Measurements from ENCODE around the gene UBA6. TPM values are rescaled to one million over a fixed set of nuclear protein-coding genes. Genes with fewer than 3 reads are reported as not detected.
"Not testable (repeated sequence)": the region's sequence is repeated elsewhere in the genome, so short reads cannot be mapped to it uniquely, and the experiment has no call there.

The UBA6 gene
- 10 to 100 TPM; 76.6 to 91.0 TPM for total RNA-seq
- polyA plus RNA-seq (ENCODE audit: insufficient read length in 2 of 2), result 10 to 100 TPM; 46.6 to 52.3 TPM
- long read RNA-seq, donor 1, partial matches to known transcripts, result 0 of 1 reads
- long read RNA-seq, donor 1, other reads (novel, unspliced or antisense), result 0 of 1 reads
- long read RNA-seq, donor 2, result 0 reads
- long read RNA-seq, donor 3, full-length matches to known transcripts, result 2 of 2 reads
- long read RNA-seq, donor 3, partial matches to known transcripts, result 0 of 2 reads
- long read RNA-seq, donor 3, other reads (novel, unspliced or antisense), result 0 of 2 reads
- long read RNA-seq, donor 4, partial matches to known transcripts, result 0 of 2 reads
- long read RNA-seq, donor 4, other reads (novel, unspliced or antisense), result 0 of 2 reads

- Histone ChIP-seq H3K4me3 (ENCODE audit: low read depth, low read length) (peak within 1 kb of the TSS; percentile 91), H3K27me3 (ENCODE audit: control insufficient read depth, insufficient read depth, low read length) (no peaks in the 10 kb centered on the region), H3K4me1 (ENCODE audit: control insufficient read depth, insufficient read depth, low read length) (peaks cover 6% of the 10 kb centered on the region), H3K36me3 (ENCODE audit: control insufficient read depth, insufficient read depth, low read length) (no peaks in the 10 kb centered on the region), H3K9me3 (ENCODE audit: control insufficient read depth, insufficient read depth, low read length) (no peaks in the 10 kb centered on the region), H3K27ac (ENCODE audit: low read depth, low read length) (peak within 1 kb of the TSS; percentile 91)
- under 1% methylated on average over 39 of the region's 57 CpGs for WGBS (ENCODE audit: insufficient coverage)
- DNase-seq (ENCODE audit: low read depth in 4 of 6, low spot score in 6 of 6), result peak; percentile 80 to 99 (median 88)
Observed at GRCh38 chr4:67700738-67701516, at the start of gene UBA6. Gene UBA6, minus strand, starts transcription at chr4:67701155. Its CDS starts 36 bp downstream, at chr4:67701119.

GRCh38 chr4:67750691-67751090 is 49.7 kb upstream of the UBA6 start:
- H3K36me3 ChIP-seq (ENCODE audit: control insufficient read depth, insufficient read depth, low read length), result no peaks in the 10 kb centered on the region
- WGBS (ENCODE audit: insufficient coverage), result no CpG with 5 or more reads among the region's 4 CpGs
- no peaks in the 10 kb centered on the region for H3K9me3 ChIP-seq (ENCODE audit: control insufficient read depth, insufficient read depth, low read length)
- H3K4me1 ChIP-seq (ENCODE audit: control insufficient read depth, insufficient read depth, low read length), result no peaks in the 10 kb centered on the region
- H3K4me3 ChIP-seq (ENCODE audit: low read depth, low read length), result no peak overlapping the region
- no peak overlapping the region for H3K27ac ChIP-seq (ENCODE audit: low read depth, low read length)
- no peak for DNase-seq (ENCODE audit: low read depth in 4 of 6, low spot score in 6 of 6)
- H3K27me3 ChIP-seq (ENCODE audit: control insufficient read depth, insufficient read depth, low read length), result no peaks in the 10 kb centered on the region

- Histone ChIP-seq H3K27me3 (ENCODE audit: control insufficient read depth, insufficient read depth, low read length) (no peaks in the 10 kb centered on the region), H3K9me3 (ENCODE audit: control insufficient read depth, insufficient read depth, low read length) (no peaks in the 10 kb centered on the region), H3K36me3 (ENCODE audit: control insufficient read depth, insufficient read depth, low read length) (no peaks in the 10 kb centered on the region), H3K4me3 (ENCODE audit: low read depth, low read length) (no peak overlapping the region), H3K4me1 (ENCODE audit: control insufficient read depth, insufficient read depth, low read length) (no peaks in the 10 kb centered on the region), H3K27ac (ENCODE audit: low read depth, low read length) (no peak overlapping the region)
- DNase-seq (ENCODE audit: low read depth in 4 of 6, low spot score in 6 of 6), result no peak
- WGBS (ENCODE audit: insufficient coverage), result 77% methylated on average over 1 of the region's 3 CpGs
Observed at GRCh38 chr4:67749286-67749685, 48.3 kb upstream of the UBA6 start.

GRCh38 chr4:67746797-67747495 is 46.0 kb upstream of the UBA6 start:
- no peaks in the 10 kb centered on the region for H3K27me3 ChIP-seq (ENCODE audit: control insufficient read depth, insufficient read depth, low read length)
- H3K36me3 ChIP-seq (ENCODE audit: control insufficient read depth, insufficient read depth, low read length), result no peaks in the 10 kb centered on the region
- H3K4me3 ChIP-seq (ENCODE audit: low read depth, low read length), result no peak overlapping the region
- no peak overlapping the region for H3K27ac ChIP-seq (ENCODE audit: low read depth, low read length)
- no peaks in the 10 kb centered on the region for H3K9me3 ChIP-seq (ENCODE audit: control insufficient read depth, insufficient read depth, low read length)
- peak; percentile 7 to 82 (median 32) for DNase-seq (ENCODE audit: low read depth in 4 of 6, low spot score in 6 of 6)
- H3K4me1 ChIP-seq (ENCODE audit: control insufficient read depth, insufficient read depth, low read length), result no peaks in the 10 kb centered on the region
- WGBS (ENCODE audit: insufficient coverage), result 60% methylated on average over 2 of the region's 5 CpGs

GRCh38 chr4:67744561-67745283 is 43.8 kb upstream of the UBA6 start:
- Histone ChIP-seq H3K27me3 (ENCODE audit: control insufficient read depth, insufficient read depth, low read length) (no peaks in the 10 kb centered on the region), H3K4me3 (ENCODE audit: low read depth, low read length) (no peak overlapping the region), H3K9me3 (ENCODE audit: control insufficient read depth, insufficient read depth, low read length) (no peaks in the 10 kb centered on the region), H3K36me3 (ENCODE audit: control insufficient read depth, insufficient read depth, low read length) (no peaks in the 10 kb centered on the region), H3K4me1 (ENCODE audit: control insufficient read depth, insufficient read depth, low read length) (no peaks in the 10 kb centered on the region), H3K27ac (ENCODE audit: low read depth, low read length) (no peak overlapping the region)
- 60% methylated on average over 1 of the region's 4 CpGs for WGBS (ENCODE audit: insufficient coverage)
- DNase-seq (ENCODE audit: low read depth in 4 of 6, low spot score in 6 of 6), result no peak

GRCh38 chr4:67743194-67743593 is 42.2 kb upstream of the UBA6 start:
- H3K27me3 ChIP-seq (ENCODE audit: control insufficient read depth, insufficient read depth, low read length), result no peaks in the 10 kb centered on the region
- no peaks in the 10 kb centered on the region for H3K36me3 ChIP-seq (ENCODE audit: control insufficient read depth, insufficient read depth, low read length)
- H3K4me1 ChIP-seq (ENCODE audit: control insufficient read depth, insufficient read depth, low read length), result no peaks in the 10 kb centered on the region
- WGBS (ENCODE audit: insufficient coverage), result 100% methylated on average over 3 of the region's 3 CpGs
- H3K27ac ChIP-seq (ENCODE audit: low read depth, low read length), result no peak overlapping the region
- DNase-seq (ENCODE audit: low read depth in 4 of 6, low spot score in 6 of 6), result no peak
- no peak overlapping the region for H3K4me3 ChIP-seq (ENCODE audit: low read depth, low read length)
- no peaks in the 10 kb centered on the region for H3K9me3 ChIP-seq (ENCODE audit: control insufficient read depth, insufficient read depth, low read length)

- H3K4me1 ChIP-seq (ENCODE audit: control insufficient read depth, insufficient read depth, low read length), result no peaks in the 10 kb centered on the region
- no peaks in the 10 kb centered on the region for H3K27me3 ChIP-seq (ENCODE audit: control insufficient read depth, insufficient read depth, low read length)
- H3K27ac ChIP-seq (ENCODE audit: low read depth, low read length), result no peak overlapping the region
- no peaks in the 10 kb centered on the region for H3K9me3 ChIP-seq (ENCODE audit: control insufficient read depth, insufficient read depth, low read length)
- DNase-seq (ENCODE audit: low read depth in 4 of 6, low spot score in 6 of 6), result no peak
- H3K4me3 ChIP-seq (ENCODE audit: low read depth, low read length), result no peak overlapping the region
- H3K36me3 ChIP-seq (ENCODE audit: control insufficient read depth, insufficient read depth, low read length), result no peaks in the 10 kb centered on the region
- WGBS (ENCODE audit: insufficient coverage), result no CpG with 5 or more reads among the region's 1 CpG
Observed at GRCh38 chr4:67736262-67736661, 35.3 kb upstream of the UBA6 start.

- H3K36me3 ChIP-seq (ENCODE audit: control insufficient read depth, insufficient read depth, low read length), result no peaks in the 10 kb centered on the region
- H3K9me3 ChIP-seq (ENCODE audit: control insufficient read depth, insufficient read depth, low read length), result no peaks in the 10 kb centered on the region
- no peak overlapping the region for H3K27ac ChIP-seq (ENCODE audit: low read depth, low read length)
- H3K4me1 ChIP-seq (ENCODE audit: control insufficient read depth, insufficient read depth, low read length), result no peaks in the 10 kb centered on the region
- no peak overlapping the region for H3K4me3 ChIP-seq (ENCODE audit: low read depth, low read length)
- DNase-seq (ENCODE audit: low read depth in 4 of 6, low spot score in 6 of 6), result no peak
- no peaks in the 10 kb centered on the region for H3K27me3 ChIP-seq (ENCODE audit: control insufficient read depth, insufficient read depth, low read length)
Observed at GRCh38 chr4:67735325-67735724, 34.4 kb upstream of the UBA6 start.

- DNase-seq (ENCODE audit: low read depth in 4 of 6, low spot score in 6 of 6); H3K36me3 ChIP-seq (ENCODE audit: control insufficient read depth, insufficient read depth, low read length); H3K27ac ChIP-seq (ENCODE audit: low read depth, low read length); H3K9me3 ChIP-seq (ENCODE audit: control insufficient read depth, insufficient read depth, low read length); H3K27me3 ChIP-seq (ENCODE audit: control insufficient read depth, insufficient read depth, low read length); H3K4me3 ChIP-seq (ENCODE audit: low read depth, low read length); H3K4me1 ChIP-seq (ENCODE audit: control insufficient read depth, insufficient read depth, low read length): not testable (repeated sequence)
- no CpG with 5 or more reads among the region's 3 CpGs for WGBS (ENCODE audit: insufficient coverage)
Observed at GRCh38 chr4:67730511-67730910, 29.6 kb upstream of the UBA6 start.

Data from spinal cord (tissue), 10 donors.